Stimulated activated memory B cell treated with anti-CD40 and anti-IgM and Interleukin-4, amounts not matched to agents 10 μg/mL and 1 μg/mL and 100 μg/mL, for 72 hours (primary cell): ENCODE data around the gene TRPM4.
A peak's percentile ranks its signal among the peaks of the same experiment; 100 is the strongest.
"Not testable (repeated sequence)": the region's sequence is repeated elsewhere in the genome, so short reads cannot be mapped to it uniquely, and the experiment has no call there.

Experiments
- ATAC-seq: fragments of 150-1000 bp; cut with Tn5 transposase; 2 replicates; pipeline ENCODE4 v1.10.0; 2021
- H3K27ac Mint-ChIP-seq: one replicate; pipeline ENCODE4 v1.8.0; 2022; ENCODE audit warnings: mild to moderate bottlenecking, mixed read lengths
- H3K27me3 Mint-ChIP-seq: one replicate; pipeline ENCODE4 v1.8.0; 2022; ENCODE audit warnings: mixed read lengths
- H3K36me3 Mint-ChIP-seq: one replicate; pipeline ENCODE4 v1.8.0; 2022; ENCODE audit warnings: mixed read lengths
- H3K4me1 Mint-ChIP-seq: one replicate; pipeline ENCODE4 v1.8.0; 2022; ENCODE audit warnings: mixed read lengths
- H3K4me3 Mint-ChIP-seq: one replicate; pipeline ENCODE4 v1.8.0; 2022; ENCODE audit warnings: mild to moderate bottlenecking, moderate library complexity, mixed read lengths
- H3K9me3 Mint-ChIP-seq: one replicate; pipeline ENCODE4 v1.8.0; 2022; ENCODE audit warnings: mixed read lengths

Gene TRPM4

DNA sequence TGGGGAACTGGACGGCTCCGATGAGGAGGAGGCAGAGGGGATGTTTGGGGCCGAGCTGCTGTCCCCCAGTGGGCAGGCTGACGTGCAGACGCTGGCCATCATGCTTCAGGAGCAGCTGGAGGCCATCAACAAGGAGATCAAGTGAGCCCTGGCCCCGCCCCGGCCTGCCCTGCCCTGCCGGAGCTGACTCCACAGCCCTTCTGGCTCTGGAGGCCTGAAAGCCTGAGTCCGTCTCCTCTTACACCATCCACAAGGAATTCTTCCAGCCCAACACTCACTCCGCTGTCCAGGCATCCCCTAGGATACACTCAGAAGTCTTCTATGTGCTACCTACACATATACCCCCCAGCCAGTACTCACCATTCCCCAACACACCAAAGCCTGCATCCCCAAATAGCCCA, 20.8 kb upstream of the TRPM4 start:
- no peak overlapping the region for H3K27ac Mint-ChIP-seq
- H3K9me3 Mint-ChIP-seq, result no peaks in the 10 kb centered on the region
- H3K4me3 Mint-ChIP-seq, result no peak overlapping the region
- peaks cover 4% of the 10 kb centered on the region for H3K36me3 Mint-ChIP-seq
- ATAC-seq, result no peak
- H3K27me3 Mint-ChIP-seq, result peaks cover 68% of the 10 kb centered on the region
- H3K4me1 Mint-ChIP-seq, result peaks cover 12% of the 10 kb centered on the region

DNA sequence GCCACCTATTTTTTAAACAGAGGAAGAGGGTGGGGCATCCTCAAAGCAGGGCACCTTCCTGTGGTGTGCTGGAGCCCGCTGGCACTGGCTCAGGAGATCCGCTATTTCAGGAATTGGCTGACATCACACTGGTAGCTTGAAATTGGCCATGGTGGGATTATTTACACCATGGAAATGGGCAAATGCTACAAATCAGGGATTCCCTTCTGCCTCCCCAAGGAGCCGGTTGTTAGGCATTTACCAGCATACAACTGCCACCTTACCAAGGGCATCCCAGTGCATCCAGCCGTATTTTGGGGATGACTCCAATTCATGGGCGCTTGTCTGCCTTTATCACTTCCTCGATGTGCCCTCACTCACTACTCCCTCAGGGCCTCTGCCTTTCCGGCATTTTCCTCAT, 16.6 kb upstream of the TRPM4 start:
- Mint-ChIP-seq H3K27ac (no peak overlapping the region), H3K4me1 (peaks cover 20% of the 10 kb centered on the region), H3K4me3 (no peak overlapping the region), H3K9me3 (no peaks in the 10 kb centered on the region), H3K36me3 (peaks cover 4% of the 10 kb centered on the region), H3K27me3 (peaks cover 62% of the 10 kb centered on the region)
- no peak for ATAC-seq

DNA sequence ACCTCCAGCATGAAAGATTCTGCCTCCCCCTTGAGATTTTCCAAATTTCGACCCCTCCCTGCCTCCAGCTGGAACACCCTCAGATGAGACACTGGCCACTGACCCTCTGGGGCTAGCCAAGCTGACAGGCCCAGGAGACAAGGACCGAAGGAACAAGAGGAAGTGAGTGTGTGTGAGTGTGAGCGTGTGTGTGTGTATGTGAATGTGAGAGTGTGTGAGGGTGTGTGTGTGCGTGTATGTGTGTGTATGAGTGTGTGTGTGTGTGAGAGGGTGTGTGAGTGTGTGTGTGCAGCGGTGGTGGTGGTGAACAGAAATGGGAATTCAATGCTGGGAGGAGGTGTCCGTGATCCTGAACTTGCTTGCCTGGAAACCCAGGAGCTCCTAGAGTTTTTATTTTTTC, 16.2 kb upstream of the TRPM4 start:
- peaks cover 62% of the 10 kb centered on the region for H3K27me3 Mint-ChIP-seq

DNA sequence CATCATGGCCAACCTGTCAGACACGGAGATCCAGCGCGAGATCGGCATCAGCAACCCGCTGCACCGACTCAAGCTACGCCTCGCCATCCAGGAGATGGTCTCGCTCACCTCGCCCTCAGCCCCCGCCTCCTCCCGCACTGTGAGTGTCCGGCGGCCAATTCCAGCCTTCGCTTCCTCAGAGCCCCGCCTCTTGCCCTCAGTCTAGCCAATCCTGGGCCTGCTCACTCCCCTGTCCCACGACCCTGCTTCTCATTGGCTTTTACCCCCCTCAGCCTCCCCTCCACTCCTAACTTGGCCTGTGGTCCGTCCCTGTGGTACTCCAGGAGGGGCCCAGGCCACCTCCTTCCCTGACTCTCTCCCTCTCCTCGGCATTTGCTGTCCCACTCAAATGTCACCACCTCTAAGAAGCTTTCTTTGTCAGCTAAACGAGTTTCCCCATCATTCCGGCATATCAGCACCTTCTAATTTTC, 14.7 kb upstream of the TRPM4 start:
- H3K4me3 Mint-ChIP-seq, result peak overlapping the region; percentile 62
- ATAC-seq, result peak; percentile 86
- H3K27me3 Mint-ChIP-seq, result peaks cover 62% of the 10 kb centered on the region
- H3K27ac Mint-ChIP-seq, result no peak overlapping the region
- no peaks in the 10 kb centered on the region for H3K9me3 Mint-ChIP-seq
- H3K36me3 Mint-ChIP-seq, result no peaks in the 10 kb centered on the region
- peaks cover 24% of the 10 kb centered on the region for H3K4me1 Mint-ChIP-seq

More for the DNA sequence above, 16.2 kb upstream of the TRPM4 start:
- Mint-ChIP-seq H3K36me3 (peaks cover 4% of the 10 kb centered on the region), H3K27ac (no peak overlapping the region), H3K9me3 (no peaks in the 10 kb centered on the region), H3K4me3 (no peak overlapping the region), H3K4me1 (peaks cover 24% of the 10 kb centered on the region)
- ATAC-seq, result no peak

DNA sequence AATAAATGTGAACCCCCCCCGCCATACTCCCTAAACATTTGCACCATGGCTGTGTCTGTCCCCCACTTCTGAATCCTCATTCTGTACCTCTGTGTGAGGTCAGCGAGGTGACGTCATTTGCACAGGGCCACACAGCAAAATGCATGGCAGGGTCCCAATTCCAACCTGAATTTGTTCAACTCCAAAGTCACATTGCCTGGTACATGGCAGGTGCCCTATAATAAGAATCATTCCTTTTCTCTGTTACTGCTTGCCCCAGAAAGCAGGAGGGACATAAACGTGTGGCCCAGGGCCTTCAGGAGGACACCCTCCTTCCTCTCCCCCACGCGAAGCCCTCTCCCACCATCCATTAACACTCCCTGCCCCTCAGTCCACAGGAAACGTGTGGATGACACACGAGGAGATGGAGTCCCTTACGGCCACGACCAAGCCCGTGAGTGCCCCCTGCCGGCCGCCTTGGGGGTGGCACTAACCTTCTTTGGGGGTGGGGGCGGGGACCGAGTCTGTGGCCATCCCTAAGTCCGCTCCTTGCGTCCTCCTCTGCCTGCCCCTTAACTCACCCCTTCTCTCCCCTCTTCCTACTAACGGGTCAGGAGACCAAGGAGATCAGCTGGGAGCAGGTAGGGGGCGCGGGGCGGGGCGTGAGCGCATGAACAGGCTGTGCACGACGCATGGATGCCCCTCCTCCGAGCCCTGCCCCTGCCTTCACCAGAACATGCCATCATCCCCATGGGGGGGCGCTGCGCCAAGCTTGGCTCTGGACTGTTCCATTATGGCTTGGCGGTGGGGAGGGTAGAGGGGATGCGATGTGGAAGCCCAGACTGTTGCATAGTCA, 11.8 kb upstream of the TRPM4 start:
- Mint-ChIP-seq H3K36me3 (peaks cover 4% of the 10 kb centered on the region), H3K9me3 (peaks cover 2% of the 10 kb centered on the region), H3K4me1 (peaks cover 45% of the 10 kb centered on the region), H3K27me3 (peaks cover 88% of the 10 kb centered on the region), H3K27ac (no peak overlapping the region), H3K4me3 (no peak overlapping the region)
- ATAC-seq, result peak; percentile 31

DNA sequence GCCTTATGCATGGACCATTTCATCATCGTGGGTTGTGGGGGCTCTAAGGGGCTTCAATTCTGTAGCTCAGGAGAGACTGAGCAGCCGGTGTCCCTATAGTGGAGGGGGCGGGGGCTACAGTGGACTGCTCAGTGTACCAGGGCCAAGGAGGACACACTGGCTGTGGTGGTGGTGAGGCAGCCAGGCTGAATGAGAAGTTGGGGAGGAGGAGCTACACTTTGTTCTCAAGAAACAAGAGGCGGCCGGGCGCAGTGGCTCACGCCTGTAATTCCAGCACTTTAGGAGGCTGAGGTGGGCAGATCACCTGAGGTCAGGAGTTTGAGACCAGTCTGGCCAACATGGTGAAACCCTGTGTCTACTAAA, 11.2 kb upstream of the TRPM4 start:
- peaks cover 85% of the 10 kb centered on the region for H3K27me3 Mint-ChIP-seq
- ATAC-seq, H3K4me3 Mint-ChIP-seq: not testable (repeated sequence)

DNA sequence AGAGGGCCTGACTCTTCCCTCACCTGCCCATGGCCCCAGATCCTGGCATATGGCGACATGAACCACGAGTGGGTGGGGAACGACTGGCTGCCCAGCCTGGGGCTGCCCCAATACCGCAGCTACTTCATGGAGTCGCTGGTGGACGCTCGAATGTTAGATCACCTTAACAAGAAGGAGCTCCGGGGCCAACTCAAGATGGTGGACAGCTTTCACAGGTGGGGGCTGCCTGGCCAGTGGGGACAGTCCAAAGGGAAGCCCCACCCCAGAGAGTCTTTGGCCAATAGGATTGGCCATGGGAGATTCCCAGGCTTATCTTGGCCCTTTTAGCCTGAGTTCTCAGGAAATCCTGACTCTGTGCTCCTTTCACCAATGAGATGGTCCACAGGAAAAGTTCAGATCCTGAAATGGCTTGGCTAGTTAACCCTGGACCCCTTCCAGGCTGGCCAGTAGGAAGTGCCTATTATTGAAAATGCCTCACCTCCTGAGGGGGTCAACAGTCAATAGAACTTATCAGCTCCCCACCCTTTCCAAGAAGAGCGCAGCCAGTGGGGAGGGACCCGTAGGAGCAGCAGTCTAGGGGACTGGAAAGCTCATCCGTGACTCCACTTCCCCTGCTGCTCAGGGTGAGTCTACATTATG, 9.4 kb upstream of the TRPM4 start:
- Mint-ChIP-seq H3K4me3 (peak overlapping the region; percentile 58), H3K36me3 (peaks cover 4% of the 10 kb centered on the region), H3K27me3 (peaks cover 85% of the 10 kb centered on the region), H3K4me1 (peaks cover 41% of the 10 kb centered on the region), H3K9me3 (peaks cover 5% of the 10 kb centered on the region), H3K27ac (no peak overlapping the region)
- ATAC-seq, result no peak

More for the DNA sequence above, 11.2 kb upstream of the TRPM4 start:
- H3K36me3 Mint-ChIP-seq, H3K27ac Mint-ChIP-seq, H3K9me3 Mint-ChIP-seq: not testable (repeated sequence)
- peaks cover 47% of the 10 kb centered on the region for H3K4me1 Mint-ChIP-seq

DNA sequence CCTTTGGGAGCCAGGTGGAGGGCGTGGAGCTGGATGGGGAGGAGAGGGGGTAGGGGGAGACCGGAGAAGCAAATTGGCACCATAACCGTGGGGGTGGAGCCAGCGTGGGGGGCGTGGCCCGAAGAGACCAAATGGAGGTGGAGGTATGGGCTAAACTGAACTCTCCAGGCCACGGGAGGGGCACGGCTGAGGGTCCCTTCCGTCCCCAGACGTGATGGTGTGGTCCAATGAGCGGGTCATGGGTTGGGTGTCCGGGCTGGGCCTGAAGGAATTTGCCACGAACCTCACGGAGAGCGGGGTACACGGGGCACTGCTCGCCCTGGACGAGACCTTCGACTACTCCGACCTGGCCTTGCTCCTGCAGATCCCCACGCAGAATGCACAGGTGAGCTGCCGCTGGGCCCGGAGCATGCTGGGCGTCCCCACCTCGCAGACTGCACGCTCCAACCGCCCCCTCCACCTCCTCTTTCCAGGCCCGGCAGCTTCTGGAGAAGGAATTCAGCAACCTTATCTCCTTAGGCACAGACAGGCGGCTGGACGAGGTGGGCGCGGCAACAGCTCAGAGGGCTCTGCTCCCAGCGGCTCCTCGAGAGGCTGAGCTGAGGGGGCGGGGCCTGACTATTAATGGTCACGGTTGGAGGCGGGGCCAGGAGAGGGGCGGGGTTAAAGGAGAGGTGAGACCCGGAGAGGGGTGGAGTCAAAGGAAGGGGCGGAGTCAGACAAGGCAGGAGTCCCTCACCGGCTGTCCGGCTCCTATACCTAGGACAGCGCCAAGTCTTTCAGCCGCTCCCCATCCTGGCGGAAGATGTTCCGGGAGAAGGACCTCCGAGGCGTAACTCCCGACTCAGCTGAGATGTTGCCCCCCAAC, 8.6 kb upstream of the TRPM4 start:
- Mint-ChIP-seq H3K27ac (no peak overlapping the region), H3K27me3 (peaks cover 89% of the 10 kb centered on the region), H3K36me3 (peaks cover 4% of the 10 kb centered on the region), H3K4me3 (peak overlapping the region; percentile 58), H3K4me1 (peaks cover 45% of the 10 kb centered on the region), H3K9me3 (peaks cover 10% of the 10 kb centered on the region)
- ATAC-seq, result peak; percentile 55

DNA sequence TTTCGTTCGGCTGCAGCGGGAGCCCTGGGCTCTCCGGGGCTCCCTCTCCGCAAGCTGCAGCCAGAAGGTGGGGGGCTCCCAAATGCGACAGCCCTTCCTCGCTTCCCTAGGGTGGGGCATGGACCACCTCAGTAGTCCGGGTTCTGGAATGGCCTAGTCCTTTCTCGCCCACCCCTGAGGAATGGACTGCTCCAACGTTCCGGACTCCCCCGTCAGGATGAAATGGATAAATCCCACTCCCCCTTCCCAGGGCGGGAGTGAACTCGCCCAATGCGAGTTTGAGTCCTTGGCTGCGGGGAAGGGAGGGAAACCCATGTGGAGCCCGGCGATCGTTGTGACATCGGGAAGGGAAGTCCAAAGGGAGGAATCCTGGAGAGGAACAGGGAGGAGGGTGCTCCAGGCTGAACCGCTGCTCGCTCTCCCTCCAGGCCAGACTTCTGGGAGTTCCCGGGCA, 7.9 kb upstream of the TRPM4 start:
- Mint-ChIP-seq H3K9me3 (peaks cover 17% of the 10 kb centered on the region), H3K4me1 (peaks cover 45% of the 10 kb centered on the region), H3K4me3 (peak overlapping the region; percentile 89), H3K36me3 (peaks cover 7% of the 10 kb centered on the region), H3K27ac (peak overlapping the region; percentile 70), H3K27me3 (peaks cover 95% of the 10 kb centered on the region)
- no peak for ATAC-seq

DNA sequence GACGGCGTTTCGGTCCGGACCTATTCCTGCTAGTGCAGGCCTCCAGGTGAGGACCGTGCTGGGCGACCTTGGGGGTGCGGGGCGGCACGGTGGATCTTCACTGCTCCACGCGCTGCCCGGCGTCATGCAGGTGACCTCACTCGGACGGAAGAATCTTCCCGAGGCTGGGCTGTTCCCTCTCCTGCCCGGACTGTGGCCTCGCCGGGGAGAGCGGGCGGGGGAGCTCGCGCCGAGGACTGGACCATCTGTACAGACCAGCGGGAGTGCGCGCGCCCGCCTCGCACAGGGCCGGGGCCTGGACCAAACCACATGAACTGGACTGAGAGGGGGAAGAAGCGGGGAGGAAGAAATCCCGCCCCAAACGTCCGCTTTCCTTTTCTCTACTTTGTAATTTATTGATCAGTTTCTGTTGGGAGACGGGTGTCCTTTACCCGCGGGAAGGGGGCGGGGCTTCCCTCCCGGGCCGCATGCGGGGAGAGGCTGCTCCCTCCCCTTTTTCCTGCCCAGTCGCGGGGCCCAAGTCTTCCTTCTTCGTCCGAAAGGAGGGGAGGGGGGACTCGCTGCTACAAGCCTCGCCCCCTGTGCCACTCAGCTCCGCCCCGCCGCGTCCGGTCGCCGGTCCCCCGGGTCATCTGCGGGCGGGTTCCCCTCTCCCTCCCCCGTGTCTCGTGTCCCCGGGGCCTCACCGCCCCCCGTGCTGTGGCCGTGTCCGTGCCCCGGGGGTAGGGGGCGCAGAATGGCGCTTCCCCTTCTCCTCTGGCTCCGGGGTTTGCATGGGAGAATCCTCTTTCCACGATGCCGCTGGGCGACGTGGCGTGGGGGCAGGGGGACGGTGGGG, 7.3 kb upstream of the TRPM4 start:
- Mint-ChIP-seq H3K9me3 (peaks cover 18% of the 10 kb centered on the region), H3K36me3 (peaks cover 9% of the 10 kb centered on the region), H3K4me3 (peak overlapping the region; percentile 89), H3K27ac (peak overlapping the region; percentile 70), H3K4me1 (peaks cover 45% of the 10 kb centered on the region), H3K27me3 (peaks cover 97% of the 10 kb centered on the region)
- peak; percentile 59 for ATAC-seq

DNA sequence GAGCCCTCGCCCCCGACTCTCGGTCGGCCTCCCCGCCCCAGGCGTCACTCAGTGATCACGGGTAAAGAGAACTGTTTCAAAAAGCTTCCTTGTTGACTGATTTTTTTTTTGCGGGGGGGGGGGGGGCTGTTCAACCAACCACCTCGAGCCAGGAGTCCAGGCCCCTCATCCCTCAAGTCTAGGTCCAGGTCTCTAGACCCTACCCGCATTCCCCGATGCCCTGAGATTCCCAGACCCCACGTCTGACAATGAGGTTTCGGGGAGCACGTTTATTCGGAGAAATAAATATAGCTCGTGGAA, 6.7 kb upstream of the TRPM4 start:
- peaks cover 18% of the 10 kb centered on the region for H3K9me3 Mint-ChIP-seq
- peaks cover 40% of the 10 kb centered on the region for H3K4me1 Mint-ChIP-seq
- peak overlapping the region; percentile 89 for H3K4me3 Mint-ChIP-seq
- H3K36me3 Mint-ChIP-seq, result peaks cover 9% of the 10 kb centered on the region
- no peak for ATAC-seq
- H3K27ac Mint-ChIP-seq, result no peak overlapping the region
- peaks cover 97% of the 10 kb centered on the region for H3K27me3 Mint-ChIP-seq

DNA sequence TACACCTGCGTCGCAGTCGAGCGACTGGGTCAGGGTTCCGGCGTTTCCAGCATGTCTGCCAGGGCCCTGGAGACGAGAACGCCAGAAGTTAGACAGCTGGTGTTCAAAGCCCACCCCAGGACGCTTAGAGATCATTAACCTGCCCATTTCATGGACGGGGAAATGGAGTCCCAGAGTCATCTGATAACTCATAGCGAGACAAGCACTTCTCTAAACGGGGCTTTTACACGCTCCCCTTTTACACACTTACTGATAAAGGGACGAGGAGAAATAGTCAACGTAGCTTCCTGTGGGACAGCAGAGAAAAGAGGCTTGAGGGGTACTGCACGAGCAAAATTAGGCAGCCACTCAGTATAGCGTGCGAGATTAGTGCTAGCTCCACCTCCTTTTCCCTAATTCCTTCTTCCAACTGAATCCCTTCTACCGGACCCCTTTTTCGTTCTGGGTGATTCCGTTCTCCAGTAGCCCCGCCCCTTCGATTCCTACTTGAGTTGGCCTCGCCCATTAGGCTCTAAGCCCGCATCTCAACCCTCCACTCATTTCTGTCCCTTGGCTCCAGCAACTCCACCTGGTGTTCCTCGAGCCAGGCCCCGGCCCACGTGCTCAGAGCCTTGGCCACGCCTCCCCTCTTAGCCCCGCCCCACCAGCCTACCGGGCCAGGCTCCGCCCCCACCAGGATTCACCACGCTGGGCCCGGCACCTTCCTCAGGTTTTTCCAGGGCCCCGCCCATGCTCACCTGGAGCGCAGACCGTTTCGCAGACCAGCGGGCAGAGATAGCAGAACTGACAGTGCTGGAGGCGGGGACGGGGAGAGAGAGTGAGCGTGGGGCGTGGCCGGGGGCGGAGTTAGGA, 6.1 kb upstream of the TRPM4 start:
- Mint-ChIP-seq H3K27ac (no peak overlapping the region), H3K27me3 (peaks cover 97% of the 10 kb centered on the region), H3K4me1 (peaks cover 36% of the 10 kb centered on the region), H3K9me3 (peaks cover 18% of the 10 kb centered on the region), H3K4me3 (peak overlapping the region; percentile 89), H3K36me3 (peaks cover 9% of the 10 kb centered on the region)
- no peak for ATAC-seq

DNA sequence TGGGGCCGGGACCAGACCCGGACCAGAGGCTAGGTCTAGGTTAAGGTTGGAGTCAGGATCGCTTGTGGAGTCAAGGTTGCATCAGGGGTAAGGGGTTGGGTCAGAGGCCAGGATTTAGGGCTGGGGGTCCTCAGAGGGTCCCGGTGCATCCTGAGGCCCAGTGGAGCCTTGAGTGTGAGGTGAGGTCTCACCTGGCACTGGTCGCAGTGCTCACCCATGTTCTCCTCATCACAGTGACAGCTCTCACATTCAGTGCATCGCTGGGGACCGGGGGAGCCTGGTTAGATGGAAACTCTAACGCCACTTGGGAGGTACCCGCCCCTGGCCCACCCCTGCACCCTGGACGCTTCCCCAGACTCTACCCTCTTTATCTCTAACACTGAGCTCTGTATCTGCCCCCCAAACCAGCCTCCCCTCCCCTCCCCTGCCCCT, 5.5 kb upstream of the TRPM4 start:
- Mint-ChIP-seq H3K9me3 (peaks cover 18% of the 10 kb centered on the region), H3K27me3 (peaks cover 97% of the 10 kb centered on the region), H3K36me3 (peaks cover 9% of the 10 kb centered on the region), H3K27ac (no peak overlapping the region), H3K4me3 (no peak overlapping the region), H3K4me1 (peaks cover 36% of the 10 kb centered on the region)
- ATAC-seq, result no peak
